Stimulated activated CD8-positive, alpha-beta memory T cell treated with anti-CD3 and anti-CD28 coated beads, Interleukin-12 subunit alpha, Interleukin-12 subunit beta, amount 100 ng/mL, for 24 hours (primary cell): ENCODE results near the gene C11orf42.

Experiments used
- DNase-seq: peaks from one replicate; pipeline ENCODE4 v3.0.0-alpha.2; 2020; ENCODE audit errors: extremely low read depth

Gene C11orf42

GRCh38 chr11:6258141-6258540, 52.8 kb downstream of the C11orf42 start:
- DNase-seq: no peak

DNA sequence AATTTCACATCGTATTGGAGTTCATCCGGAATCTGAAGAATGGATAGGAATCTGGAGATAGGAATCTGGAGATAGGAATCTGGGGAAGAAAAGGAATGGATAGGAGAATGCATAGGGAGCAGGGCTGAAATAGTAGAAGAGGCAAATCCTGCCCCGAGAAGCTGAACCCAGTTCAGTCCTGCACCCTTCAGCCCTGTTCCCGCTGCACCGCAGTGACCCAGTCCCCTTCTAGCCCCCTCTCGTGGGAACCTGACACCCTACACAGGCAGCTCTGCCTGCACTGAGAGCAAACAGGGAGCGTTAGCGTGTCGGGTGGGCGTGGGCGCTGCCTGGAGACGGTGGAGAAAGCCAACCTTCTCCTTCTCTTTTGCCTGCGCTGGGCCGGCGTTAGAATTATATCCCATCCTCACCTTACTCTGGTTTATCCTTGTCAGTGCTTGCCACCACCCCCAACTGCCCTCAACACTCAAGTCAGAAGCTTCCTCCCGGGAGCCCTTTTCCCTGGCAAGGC, 53.3 kb downstream of the C11orf42 start:
- no peak for DNase-seq

- no peak for DNase-seq
Observed at GRCh38 chr11:6260207-6260726, 54.9 kb downstream of the C11orf42 start.
